Astrocyte (in vitro differentiated cells and primary cell): ENCODE results near the gene PSMD3. TPM values are rescaled to one million over a fixed set of nuclear protein-coding genes. Genes with fewer than 3 reads are reported as not detected.
A peak's percentile ranks its signal among the peaks of the same experiment; 100 is the strongest.

Experiments
- DNase-seq: peaks from one replicate; pipeline ENCODE4 v3.0.0-alpha.2; 2010; ENCODE audit warnings: low read depth
- FAIRE-seq: peaks from 2 replicates; lab custom pipeline; 2011; peaks lifted over from hg19 to GRCh38; lab: Jason Lieb, UNC
- H2AFZ ChIP-seq: 2 replicates; pipeline ENCODE4 v1.6.0; 2012; ENCODE audit warnings: low read depth, low read length, inconsistent platforms
- H3K27ac ChIP-seq: 2 replicates; pipeline ENCODE4 v1.5.1; 2011; ENCODE audit warnings: low read depth, low read length, inconsistent platforms
- H3K27me3 ChIP-seq: 2 replicates; pipeline ENCODE4 v1.6.0; 2011; ENCODE audit warnings: low read length, inconsistent platforms; ENCODE audit not compliant: insufficient read depth
- H3K36me3 ChIP-seq: 2 replicates; pipeline ENCODE4 v1.5.1; 2011; ENCODE audit warnings: low read length, inconsistent platforms; ENCODE audit not compliant: insufficient read depth
- H3K4me1 ChIP-seq: 2 replicates; pipeline ENCODE4 v1.5.1; 2011; ENCODE audit warnings: low read length, inconsistent platforms; ENCODE audit not compliant: insufficient read depth
- H3K4me2 ChIP-seq: 2 replicates; pipeline ENCODE4 v1.6.0; 2012; ENCODE audit warnings: low read length, inconsistent platforms
- H3K4me3 ChIP-seq: 2 replicates; pipeline ENCODE4 v1.5.1; 2011; ENCODE audit warnings: low read depth, mild to moderate bottlenecking, low read length, inconsistent platforms; ENCODE audit not compliant: insufficient read depth
- H3K79me2 ChIP-seq: 2 replicates; pipeline ENCODE4 v1.6.0; 2012; ENCODE audit warnings: mild to moderate bottlenecking, low read length, inconsistent platforms; ENCODE audit not compliant: insufficient read depth
- H3K9ac ChIP-seq: 2 replicates; pipeline ENCODE4 v1.6.0; 2012; ENCODE audit warnings: mild to moderate bottlenecking, low read length, inconsistent platforms
- H3K9me3 ChIP-seq: 2 replicates; pipeline ENCODE4 v1.5.1; 2012; ENCODE audit warnings: low read depth, mild to moderate bottlenecking, low read length, inconsistent platforms; ENCODE audit not compliant: insufficient read depth
- H4K20me1 ChIP-seq: 2 replicates; pipeline ENCODE4 v1.6.0; 2012; ENCODE audit warnings: low read length, inconsistent platforms; ENCODE audit not compliant: insufficient read depth
- H3K27ac Mint-ChIP-seq: one replicate; pipeline ENCODE4 v1.8.0; 2021; ENCODE audit warnings: mild to moderate bottlenecking, mixed read lengths; ENCODE audit not compliant: unreplicated experiment
- H3K27me3 Mint-ChIP-seq: one replicate; pipeline ENCODE4 v1.8.0; 2021; ENCODE audit warnings: low read depth, mixed read lengths; ENCODE audit not compliant: unreplicated experiment
- H3K36me3 Mint-ChIP-seq: one replicate; pipeline ENCODE4 v1.8.0; 2021; ENCODE audit warnings: low read depth, mixed read lengths; ENCODE audit not compliant: unreplicated experiment
- H3K4me1 Mint-ChIP-seq: one replicate; pipeline ENCODE4 v1.8.0; 2021; ENCODE audit warnings: low read depth, mixed read lengths; ENCODE audit not compliant: unreplicated experiment
- H3K4me3 Mint-ChIP-seq: one replicate; pipeline ENCODE4 v1.8.0; 2021; ENCODE audit warnings: mild to moderate bottlenecking, moderate library complexity, mixed read lengths; ENCODE audit not compliant: unreplicated experiment
- H3K9me3 Mint-ChIP-seq: one replicate; pipeline ENCODE4 v1.8.0; 2021; ENCODE audit warnings: mild to moderate bottlenecking, mixed read lengths; ENCODE audit not compliant: unreplicated experiment
- CTCF ChIP-seq: IDR thresholded peaks from 2 replicates; pipeline ENCODE4 v1.5.1; 2011; ENCODE audit warnings: low read depth, mild to moderate bottlenecking, inconsistent platforms, low read length, moderate library complexity; ENCODE audit not compliant: insufficient read depth
- EZH2 ChIP-seq: IDR thresholded peaks from 2 replicates; pipeline ENCODE4 v1.6.1; 2012; ENCODE audit warnings: mild to moderate bottlenecking, low read length, inconsistent platforms; ENCODE audit not compliant: insufficient read depth
- total RNA-seq: library from RNA; stranded (reverse); gene quantifications from 2 replicates; pipeline ENCODE4 v1.2.1, GENCODE V29; 2021

The PSMD3 gene
- total RNA-seq, 1 donor from 2014 or later, result 129 TPM

GRCh38 chr17:40025559-40025958, 45.0 kb downstream of the PSMD3 start:
- peak overlapping the region; percentile 38 for H3K4me2 ChIP-seq
- H2AFZ ChIP-seq, result no peak overlapping the region
- no peaks in the 10 kb centered on the region for H3K27me3 Mint-ChIP-seq
- H3K9ac ChIP-seq, result peak overlapping the region; percentile 25
- H4K20me1 ChIP-seq, result peaks cover 7% of the 10 kb centered on the region
- TF ChIP-seq CTCF (no peak), EZH2 (no peak)
- peaks cover 17% of the 10 kb centered on the region for H3K36me3 ChIP-seq
- H3K4me1 ChIP-seq, result peaks cover 42% of the 10 kb centered on the region
- H3K27me3 ChIP-seq, result no peaks in the 10 kb centered on the region
- H3K9me3 ChIP-seq, result no peaks in the 10 kb centered on the region
- no peaks in the 10 kb centered on the region for H3K9me3 Mint-ChIP-seq
- DNase-seq (no peak), FAIRE-seq (no peak)
- no peak overlapping the region for H3K4me3 ChIP-seq
- H3K4me3 Mint-ChIP-seq, result no peak overlapping the region
- peaks cover 19% of the 10 kb centered on the region for H3K36me3 Mint-ChIP-seq
- no peaks in the 10 kb centered on the region for H3K79me2 ChIP-seq
- peak overlapping the region; percentile 62 for H3K27ac ChIP-seq
- H3K27ac Mint-ChIP-seq, result no peak overlapping the region
- peaks cover 10% of the 10 kb centered on the region for H3K4me1 Mint-ChIP-seq

GRCh38 chr17:40025991-40026815, 45.6 kb downstream of the PSMD3 start:
- TF ChIP-seq CTCF, result no peak
- no peak for TF ChIP-seq EZH2
- Histone ChIP-seq H4K20me1 (peaks cover 4% of the 10 kb centered on the region), H3K36me3 (peaks cover 20% of the 10 kb centered on the region), H3K27me3 (no peaks in the 10 kb centered on the region), H3K4me1 (peaks cover 39% of the 10 kb centered on the region), H3K27ac (peak overlapping the region; percentile 62), H3K4me2 (peak overlapping the region; percentile 38), H3K79me2 (no peaks in the 10 kb centered on the region), H2AFZ (no peak overlapping the region), H3K9me3 (no peaks in the 10 kb centered on the region), H3K9ac (peak overlapping the region; percentile 25), H3K4me3 (no peak overlapping the region)
- no peak overlapping the region for H3K27ac Mint-ChIP-seq
- FAIRE-seq (no peak), DNase-seq (peak; percentile 60)
- no peaks in the 10 kb centered on the region for H3K9me3 Mint-ChIP-seq
- peaks cover 17% of the 10 kb centered on the region for H3K36me3 Mint-ChIP-seq
- peaks cover 5% of the 10 kb centered on the region for H3K4me1 Mint-ChIP-seq
- H3K27me3 Mint-ChIP-seq, result no peaks in the 10 kb centered on the region
- H3K4me3 Mint-ChIP-seq, result no peak overlapping the region
